Right kidney (tissue), 1 donor: ENCODE data around the gene DDX10.

Experiments used
- DNase-seq: peaks from one replicate; pipeline ENCODE4 v3.0.0-alpha.2; 2016

Gene DDX10

DNA sequence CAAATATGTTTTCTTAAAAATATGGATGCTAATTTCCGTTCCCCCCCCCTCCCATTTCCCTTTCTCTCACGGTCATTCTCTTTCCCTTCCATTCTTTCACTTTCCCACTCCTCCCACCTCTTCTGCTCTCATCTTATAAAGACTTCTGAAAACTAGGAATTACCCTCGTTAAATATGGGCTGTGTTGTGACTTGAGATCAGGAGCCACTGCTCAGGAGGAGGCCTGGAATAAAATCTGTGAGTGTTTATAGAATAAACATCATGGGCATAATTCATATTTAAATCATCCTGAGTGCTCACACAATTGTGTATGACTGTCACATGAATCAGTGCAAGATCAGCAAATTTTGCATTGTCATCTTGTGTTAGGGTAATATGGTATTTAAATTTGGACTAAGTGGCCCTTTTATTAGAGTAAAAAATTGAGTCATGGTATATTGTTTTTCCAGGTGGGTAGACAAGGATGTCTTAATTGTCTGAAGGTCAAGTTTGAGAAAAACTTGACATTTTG lies 208.0 kb downstream of the DDX10 start:
- no peak for DNase-seq

DNA sequence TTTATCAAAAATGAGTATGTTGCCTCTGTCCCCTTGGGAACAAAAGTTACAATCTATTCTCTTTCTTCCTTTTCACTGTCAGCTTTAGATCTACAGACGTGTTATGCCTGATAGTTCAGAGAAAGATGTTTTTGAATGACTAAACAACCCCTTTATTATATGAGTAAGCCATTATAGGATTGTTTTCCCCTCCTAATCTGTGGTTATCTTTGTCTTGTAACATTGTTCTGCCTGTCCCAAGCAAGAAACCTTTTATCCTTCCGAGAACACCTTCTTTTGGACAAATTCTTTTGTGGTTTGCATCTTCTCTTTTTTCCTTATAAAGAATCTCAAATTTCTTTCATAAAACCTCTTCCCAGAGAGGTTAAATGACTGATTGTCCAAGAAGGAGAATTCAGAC lies 208.4 kb downstream of the DDX10 start:
- DNase-seq = no peak

DNA sequence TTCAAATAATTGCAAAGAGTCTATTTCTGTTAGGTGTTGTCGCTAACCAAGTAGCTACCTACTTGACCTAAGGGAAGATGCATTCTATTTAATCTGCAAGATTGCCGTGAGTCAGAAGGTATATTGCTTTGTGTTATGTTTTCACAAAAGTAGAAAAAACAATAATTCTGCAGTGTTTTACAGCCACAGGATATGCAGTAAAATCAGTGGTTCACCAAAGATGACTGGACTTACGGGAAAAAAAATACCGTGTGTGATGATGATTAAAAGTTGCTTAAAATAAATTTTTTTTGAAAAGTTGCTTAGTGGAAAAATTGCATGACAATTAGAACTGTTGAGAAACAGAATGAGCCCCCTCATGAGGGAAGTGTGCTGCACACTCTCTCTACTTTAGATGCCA lies 209.1 kb downstream of the DDX10 start:
- no peak for DNase-seq

DNA sequence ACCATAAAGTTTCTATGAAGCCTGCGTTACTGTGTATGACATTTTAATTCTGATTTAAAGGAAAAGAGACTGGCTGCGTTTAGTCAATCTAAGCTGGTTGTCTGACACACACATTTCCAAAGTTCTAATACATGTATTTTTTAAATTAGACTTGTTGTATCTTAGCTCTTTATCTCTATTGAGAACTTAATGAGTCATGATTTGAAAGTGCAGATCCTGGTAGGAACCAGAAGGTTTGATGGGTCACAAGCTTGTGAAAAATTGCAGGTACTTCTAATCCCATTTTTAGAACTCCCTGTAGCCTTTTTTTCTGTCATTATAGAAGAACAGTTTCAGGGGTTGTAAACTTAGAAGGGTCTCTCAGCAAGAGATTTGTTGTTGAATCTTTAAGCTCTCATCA lies 210.3 kb downstream of the DDX10 start:
- DNase-seq = no peak

DNA sequence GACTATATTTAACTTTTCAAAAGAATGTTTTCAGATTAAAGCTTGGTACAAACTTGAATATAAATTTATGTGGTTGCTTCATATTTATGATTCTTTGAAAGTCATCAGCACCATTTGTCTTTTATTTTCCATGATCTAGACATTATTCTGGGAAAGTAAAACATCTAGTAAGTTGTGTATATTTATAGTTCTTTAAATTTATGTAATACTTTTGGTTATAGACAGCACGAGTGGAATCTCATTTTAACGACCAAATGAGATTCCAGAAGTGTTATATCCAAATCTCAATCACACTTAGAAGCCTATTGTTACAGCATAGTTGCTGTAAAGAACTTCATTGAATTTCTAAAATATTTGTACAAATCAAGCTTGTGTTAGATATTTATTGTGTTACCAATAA lies 212.3 kb downstream of the DDX10 start:
- no peak for DNase-seq

DNA sequence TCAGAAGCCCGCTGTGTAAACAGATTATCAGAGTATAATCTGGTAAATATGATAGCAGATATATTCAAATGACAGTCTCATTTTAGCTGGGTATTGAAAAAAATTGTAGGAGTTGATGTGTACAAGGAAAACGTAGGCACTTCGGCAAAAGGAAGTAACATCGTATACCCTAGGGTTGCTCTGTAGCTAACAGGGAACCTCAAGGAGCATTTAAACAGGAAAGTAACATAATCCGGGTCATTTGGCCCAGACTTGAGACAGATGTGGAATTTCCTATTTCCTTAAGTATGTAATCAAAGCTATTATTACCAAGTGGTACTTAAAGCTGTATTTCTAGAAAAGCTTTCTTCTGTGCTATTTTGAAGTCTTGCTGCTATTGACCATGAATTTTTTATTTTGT lies 215.6 kb downstream of the DDX10 start:
- no peak for DNase-seq

DNA sequence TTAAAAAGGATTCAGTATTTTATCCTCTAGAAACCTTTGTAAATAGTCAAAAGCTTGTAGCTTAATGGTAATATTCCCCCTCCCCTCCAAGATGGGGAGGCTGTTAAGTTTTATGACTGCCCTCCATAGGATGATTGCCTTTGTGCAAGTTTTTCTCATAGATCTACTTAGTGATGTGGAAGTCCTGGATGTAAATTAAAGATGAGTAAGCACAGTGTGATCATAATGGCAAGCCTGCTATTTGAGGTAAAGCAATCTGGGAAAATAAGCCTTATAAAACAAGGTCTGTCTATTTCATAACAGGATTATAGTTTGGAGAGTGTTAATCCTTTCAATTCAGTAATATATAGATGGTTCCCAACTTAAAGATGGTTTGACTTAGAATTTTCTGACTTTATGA lies 216.3 kb downstream of the DDX10 start:
- no peak for DNase-seq

DNA sequence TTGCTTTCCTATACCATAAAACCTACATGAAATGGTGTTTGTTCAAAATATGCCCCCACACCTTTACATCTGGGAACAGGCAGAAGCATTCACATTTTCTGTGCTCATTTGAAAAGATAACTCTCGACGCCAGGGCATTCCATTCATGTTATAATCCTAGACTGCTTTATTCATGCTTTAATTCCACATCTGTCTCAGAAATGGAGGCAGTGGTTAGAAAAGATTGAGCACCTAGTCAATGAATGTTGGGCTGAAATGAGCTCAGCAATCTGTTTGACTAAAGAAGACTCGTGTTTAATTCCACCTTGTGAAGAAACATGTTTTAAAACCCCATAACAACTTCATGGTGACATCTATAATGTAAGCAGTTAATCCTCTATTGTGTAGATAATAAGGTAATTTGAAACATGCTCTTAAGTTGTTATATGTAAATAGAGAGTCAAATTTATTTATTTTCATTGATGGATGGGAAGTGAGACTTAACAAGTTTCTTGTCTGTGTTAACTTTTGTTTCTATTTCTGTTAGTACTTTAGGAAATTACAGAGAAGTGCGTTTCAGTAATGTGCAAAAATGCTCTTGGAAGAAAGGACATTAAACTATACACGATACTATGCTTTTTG lies 217.5 kb downstream of the DDX10 start:
- DNase-seq = no peak

DNA sequence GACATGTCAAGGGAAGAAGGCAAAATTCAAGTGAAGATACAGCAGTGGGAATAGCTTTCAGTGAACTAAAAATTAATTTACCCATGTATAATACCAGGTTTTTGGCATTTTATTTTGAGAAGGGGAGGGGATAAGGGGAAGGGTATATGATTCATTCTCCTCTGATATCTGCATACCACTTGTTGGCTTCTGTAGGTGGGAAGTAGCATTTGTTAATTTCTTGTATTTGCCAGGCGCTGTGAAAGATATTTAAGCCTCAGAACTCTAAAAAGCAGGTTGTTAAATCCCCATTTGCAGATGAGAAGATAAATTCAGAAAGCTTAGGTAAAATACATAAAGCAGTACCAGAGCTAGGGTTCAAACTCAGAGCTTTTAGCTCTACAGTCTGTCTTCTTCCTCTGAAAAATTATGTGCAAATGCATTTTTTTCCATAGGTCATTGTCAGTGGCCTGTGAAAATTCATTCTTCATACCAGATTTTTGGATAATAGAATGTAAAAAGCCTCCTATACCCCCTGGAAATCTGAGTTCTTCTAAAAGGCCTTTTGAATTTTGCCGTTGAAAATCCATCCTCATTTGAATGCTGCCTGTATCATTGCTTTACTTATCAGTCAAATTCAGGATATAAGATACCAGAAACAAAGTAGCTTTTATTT lies 221.3 kb downstream of the DDX10 start:
- no peak for DNase-seq

DNA sequence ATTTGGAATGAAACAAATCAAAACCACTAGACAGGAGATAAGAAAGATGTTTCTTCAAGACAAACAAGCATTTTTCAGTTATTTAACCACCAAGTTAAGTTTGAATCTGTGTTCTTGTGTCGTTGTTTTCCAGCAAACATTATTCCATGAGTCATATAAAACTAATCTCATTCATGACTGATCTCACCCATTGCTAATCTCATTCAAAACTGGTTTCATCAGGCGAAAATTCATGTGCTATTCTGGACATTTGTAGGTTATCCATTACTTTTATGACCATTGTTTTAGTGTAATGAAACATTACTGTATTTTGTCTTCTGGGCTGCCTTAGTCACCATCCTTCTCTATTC lies 221.8 kb downstream of the DDX10 start:
- DNase-seq = no peak

DNA sequence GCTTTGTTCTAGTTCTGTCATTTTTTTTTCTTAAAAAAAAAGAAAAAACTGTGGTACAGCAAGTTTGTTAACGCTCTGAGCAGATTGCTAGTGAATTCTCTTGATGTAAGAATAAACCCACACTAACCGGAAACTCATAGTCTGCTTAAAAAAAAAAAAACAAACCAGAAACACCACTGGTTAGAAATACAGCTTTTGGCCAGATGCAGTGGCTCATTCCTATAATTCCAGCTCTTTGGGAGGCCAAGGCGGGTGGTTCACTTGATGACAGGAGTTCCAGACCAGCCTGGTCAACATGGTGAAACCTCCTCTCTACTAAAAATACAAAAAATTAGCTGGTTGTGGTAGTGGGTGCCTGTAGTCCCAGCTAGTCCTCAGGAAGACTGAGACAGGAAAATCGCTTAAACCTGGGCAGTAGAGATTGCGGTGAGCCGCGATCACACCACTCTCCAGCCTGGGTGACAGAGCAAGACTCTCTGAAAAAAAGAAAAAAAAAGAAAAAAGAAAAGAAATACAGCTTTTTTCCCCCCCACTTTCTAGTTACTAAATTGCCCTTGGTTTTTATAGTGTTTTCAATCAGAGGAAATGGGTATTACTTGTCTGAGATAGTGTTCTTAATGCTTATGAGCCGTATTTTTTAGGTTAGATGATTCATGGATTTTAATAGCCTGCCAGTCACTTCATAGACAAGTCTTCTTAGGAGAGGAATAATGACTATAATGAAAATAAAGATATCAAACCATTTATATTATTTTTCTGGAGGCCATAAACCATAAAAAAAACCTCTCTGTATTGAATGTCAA lies 222.8 kb downstream of the DDX10 start:
- DNase-seq = no peak

DNA sequence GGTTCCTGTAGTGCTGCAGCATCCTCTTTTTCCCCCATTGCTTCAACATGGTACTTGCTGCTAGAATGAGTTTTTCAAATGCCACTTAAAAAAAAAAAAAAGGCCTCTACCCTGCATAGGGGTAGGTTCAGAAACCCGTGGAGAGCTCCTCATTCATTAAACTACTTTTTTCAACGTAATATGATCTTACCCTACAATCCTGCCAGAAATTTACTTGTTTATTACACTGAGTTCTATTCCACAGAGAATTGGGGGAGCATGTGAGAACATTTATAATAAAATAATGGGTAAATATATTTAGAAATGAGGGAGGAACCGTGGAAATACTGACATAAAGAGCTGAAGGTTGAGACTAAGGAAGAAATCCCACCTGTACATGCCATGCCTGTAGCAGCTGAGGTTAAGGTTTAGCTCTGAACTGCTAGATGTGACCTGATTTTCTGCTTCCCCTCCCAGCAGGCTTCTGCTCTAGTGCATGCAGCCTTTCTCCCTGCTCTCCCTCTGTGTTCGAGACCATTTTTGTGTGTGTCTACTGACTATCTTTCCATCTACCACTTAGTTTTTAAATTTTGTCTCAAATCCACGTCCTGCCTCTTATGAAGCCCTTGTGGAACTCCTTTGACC lies 225.7 kb downstream of the DDX10 start:
- DNase-seq = no peak

DNA sequence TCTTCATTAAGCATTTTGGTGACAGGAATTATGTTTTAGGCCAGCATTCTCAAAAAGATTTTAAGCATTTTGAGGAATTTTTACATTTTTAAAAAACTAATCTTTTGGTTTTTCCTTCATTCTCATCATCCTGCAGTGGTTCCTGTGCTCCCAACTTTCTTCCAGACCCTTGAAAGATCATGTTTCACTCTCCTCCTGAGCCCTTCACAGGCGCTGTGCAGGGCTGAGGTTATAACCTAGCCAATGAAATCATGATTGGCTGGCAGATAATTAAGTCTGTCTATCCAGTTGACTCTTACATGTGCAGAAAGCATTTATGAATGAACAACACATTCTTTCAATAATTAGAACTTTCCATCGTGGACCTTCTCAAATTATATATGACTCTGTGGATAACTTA lies 226.3 kb downstream of the DDX10 start:
- no peak for DNase-seq

DNA sequence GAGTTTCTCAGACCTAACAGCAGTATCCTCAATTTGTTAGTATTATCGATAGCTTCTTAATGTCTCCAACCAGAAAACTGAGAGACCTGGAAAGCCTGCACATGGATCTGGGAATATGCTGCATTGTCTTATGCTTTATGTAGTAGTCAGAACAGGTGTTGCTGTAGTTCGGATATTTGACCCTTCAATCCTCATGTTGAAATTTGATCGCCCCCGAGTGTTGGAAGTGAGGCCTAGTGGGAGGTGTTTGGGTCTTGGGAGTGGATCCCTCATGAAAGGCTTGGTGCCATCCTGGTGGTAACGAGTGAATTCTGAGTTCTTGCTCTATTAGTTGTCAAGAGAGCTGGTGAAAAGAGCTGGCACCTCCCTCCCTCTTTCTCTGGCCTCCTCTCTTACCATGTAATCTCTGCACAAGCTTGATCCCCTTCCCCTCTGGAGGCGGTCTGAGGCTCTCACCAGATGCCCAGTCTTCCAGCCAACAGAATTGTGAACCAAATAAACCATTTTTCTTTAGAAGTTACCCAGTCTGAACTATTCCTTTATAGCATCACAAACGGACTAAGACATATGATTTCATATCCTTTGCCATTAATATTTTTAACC lies 227.1 kb downstream of the DDX10 start:
- DNase-seq = no peak

DNA sequence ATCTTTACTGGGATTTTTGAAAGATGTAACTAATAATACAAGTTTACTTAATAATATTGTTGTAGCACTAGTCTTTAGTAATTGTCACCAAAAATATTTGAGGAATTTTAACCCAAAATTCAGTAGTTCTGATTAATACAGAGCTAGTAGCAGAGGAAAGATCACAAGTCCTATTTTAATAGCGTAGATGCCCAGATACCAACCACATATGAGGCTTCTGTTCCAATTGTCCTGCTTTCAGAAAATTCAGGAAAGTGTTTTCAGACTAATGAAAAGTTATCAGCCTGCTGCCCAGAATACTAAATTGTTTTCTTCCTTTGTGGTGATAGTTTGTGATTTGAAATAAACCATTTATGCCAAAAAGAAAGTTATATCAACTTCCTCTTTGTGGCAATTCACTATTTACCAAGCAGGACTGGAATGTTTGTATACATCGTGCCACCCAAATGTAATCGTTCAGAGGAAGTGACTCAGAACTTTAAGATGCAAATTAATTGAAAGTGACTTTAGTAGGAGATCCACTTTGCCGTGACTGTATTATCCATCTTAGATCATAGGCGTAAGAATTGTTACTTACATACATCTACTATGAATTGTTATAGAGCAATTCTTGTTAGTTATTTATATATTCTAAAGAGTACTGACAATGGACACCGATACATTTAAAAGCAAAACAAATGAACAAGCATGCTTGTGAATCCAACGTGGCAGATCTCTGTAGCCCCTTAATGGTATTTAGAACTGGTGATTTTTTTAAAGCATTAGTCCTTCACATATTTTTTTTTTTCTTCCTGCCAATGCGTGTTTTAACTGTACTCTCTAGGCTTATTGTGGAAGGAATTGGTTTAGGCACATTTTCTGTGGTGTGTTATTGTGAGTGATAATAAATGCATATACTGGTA lies 231.0 kb downstream of the DDX10 start:
- DNase-seq = no peak

DNA sequence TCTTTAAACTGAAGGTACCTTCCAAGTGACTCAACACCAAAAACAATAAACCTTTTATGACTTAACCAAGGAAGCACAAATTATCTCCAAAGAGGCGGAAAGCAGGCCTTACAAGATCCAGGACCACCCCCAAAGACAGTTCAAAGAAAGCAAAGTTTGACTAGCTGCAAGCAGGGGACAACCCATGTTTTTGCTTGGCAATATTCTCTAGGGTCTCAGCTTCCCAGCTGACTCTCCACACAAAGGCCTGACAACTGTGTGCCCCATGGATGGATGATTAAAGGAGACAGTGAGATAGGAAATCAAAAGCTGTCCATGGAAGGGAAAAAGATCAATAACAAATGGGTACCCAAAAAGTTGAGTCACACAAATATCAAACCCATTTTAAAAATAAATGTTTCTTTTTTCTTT lies 232.2 kb downstream of the DDX10 start:
- no peak for DNase-seq

DNA sequence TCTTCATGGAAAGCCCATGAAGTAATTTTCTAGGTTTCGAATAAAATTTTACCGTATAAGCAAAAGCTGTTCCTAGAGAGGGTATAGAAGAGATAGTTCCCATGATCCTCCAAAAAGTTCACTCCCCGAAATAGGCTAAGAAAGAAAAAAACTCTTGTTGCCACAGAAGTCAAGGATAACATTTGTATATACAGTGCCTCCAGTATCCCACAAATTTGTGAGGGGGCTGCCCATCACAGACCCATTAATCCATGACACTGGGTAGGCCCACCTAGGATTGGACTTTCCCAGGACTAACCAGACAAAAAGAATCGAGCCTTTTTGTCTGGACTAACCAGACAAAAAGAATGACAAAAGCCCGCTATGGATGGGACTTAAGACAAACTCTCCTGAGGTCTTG lies 233.0 kb downstream of the DDX10 start:
- DNase-seq = no peak

DNA sequence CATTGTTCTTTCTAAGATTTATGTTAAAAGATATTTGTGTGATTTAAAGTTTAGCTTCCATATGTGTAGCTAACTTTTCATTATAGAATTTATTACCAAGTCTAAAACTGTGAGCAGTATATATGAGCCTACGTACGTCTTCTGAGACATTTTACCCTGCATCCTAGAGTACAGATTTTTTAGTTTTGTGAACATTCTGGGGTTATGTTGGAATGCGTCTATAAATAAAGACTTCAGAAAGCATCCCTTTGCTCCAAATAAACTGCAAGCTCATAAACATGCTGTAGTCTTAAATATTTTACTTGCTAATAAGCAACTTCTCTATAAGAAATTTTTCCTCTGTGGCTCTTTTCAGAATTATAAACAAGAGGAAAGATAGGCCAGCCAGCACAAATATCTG lies 236.5 kb downstream of the DDX10 start:
- no peak for DNase-seq

DNA sequence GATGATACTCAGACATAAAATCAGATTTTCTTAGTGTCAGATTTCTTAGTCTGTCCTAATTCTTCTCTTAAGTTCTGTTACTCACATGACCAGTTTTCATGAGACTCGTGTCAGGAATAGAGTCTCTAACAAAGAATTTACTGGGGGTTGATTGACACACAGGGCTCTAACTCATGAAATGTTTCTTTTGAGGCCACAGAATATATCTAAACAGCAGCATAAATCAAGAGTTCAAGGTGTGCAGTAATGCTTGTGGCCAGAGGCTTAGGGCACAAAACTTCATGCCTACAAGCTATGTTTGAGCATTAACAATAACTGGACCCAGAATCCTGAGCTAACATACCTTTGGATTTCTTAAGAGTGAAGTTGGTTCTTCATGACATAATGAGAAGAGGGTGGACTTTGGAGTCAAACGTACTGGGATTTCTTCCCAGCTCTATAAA lies 237.2 kb downstream of the DDX10 start:
- DNase-seq = no peak

DNA sequence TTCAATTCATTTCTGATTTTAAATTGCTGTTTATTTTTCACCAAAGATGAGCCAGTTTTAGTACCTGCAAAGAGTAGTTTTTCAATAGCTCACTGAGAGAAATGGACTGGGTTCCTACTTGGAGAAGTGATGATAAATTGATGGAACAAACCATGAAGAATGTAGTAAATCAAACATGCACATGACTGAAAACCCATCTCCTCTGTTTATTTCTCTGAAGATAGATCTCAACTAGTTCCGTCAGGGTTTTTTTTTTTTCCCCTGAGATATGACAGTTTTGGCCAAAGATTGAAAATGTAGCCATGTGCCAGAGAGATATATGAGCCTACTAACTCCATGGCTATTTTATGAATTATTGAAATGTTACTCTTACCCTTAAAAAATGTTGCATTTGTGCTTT lies 239.6 kb downstream of the DDX10 start:
- DNase-seq = no peak

DNA sequence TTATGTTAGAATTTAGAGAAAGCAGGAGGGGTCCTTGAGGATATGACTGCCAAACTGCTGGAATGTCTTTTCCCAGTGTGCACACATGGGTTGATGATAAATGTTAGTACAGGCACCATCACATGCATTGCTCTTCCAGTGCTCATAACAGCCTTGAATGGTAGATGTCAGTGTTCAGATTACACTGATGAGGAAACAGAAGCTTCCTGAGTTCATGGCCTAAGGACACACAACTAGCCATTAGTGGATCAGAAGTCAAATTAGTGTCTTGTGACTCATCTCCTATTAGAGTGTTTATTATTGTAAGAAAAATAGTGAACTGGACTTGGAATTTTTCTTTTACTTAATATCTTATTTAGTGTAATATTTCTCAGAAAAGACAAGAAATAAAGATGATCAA lies 241.5 kb downstream of the DDX10 start:
- no peak for DNase-seq

DNA sequence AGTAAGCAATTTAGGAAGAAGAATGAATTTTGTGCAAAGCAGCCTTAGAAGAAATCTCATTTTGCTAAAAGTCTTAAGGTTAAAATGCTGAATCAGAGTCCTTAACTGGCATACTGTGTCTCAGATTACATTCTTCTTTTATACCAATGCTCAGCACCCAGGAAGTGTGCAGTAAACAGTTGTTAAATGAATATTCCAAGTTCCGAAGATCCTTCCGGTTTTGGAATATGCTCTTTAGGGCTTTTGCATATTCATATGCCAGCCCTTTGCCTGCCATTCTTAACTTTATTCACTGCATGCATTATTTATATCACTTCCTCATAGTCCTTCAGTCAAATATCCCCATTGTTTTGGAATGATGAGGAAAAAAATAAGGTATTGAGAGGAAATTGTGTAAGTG lies 242.0 kb downstream of the DDX10 start:
- no peak for DNase-seq
